Epithelial cell of esophagus (primary cell): ENCODE measurements around the gene SLCO6A1.

Experiments used
- DNase-seq: peaks from one replicate; pipeline ENCODE4 v3.0.0; 2010; ENCODE audit warnings: low read depth
- H3K4me3 ChIP-seq: 2 replicates; pipeline ENCODE4 v1.5.1; 2011; ENCODE audit warnings: mild to moderate bottlenecking, low read length, control low read depth
- TF ChIP-seq, protein P1 (sequence below): IDR thresholded peaks from 2 replicates; pipeline ENCODE4 v1.5.1; 2011; ENCODE audit warnings: low read depth, mild to moderate bottlenecking, low read length, control low read depth, inconsistent platforms; ENCODE audit not compliant: insufficient read depth; ENCODE audit errors: missing control alignments

Gene SLCO6A1

DNA sequence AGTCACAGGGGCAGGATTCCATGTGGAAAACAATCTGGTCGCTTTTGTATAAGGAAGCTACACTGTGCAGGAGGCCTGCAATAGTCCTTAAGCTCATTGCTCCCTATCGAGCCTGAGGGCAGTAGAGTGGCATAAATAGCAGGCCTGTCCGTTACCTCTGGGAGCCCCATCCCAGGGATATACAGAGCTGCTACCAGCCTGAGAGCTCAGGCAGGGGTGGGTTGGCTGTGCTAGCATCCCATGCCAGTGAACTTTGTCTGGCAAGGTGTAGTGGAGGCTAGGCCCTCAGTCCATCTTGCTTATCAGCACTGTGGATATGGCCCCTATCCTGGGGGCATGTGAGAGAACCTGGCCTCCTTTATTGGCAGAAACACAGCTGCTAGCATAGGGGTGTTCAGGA lies 47.7 kb downstream of the SLCO6A1 start:
- TF ChIP-seq, protein P1, sequence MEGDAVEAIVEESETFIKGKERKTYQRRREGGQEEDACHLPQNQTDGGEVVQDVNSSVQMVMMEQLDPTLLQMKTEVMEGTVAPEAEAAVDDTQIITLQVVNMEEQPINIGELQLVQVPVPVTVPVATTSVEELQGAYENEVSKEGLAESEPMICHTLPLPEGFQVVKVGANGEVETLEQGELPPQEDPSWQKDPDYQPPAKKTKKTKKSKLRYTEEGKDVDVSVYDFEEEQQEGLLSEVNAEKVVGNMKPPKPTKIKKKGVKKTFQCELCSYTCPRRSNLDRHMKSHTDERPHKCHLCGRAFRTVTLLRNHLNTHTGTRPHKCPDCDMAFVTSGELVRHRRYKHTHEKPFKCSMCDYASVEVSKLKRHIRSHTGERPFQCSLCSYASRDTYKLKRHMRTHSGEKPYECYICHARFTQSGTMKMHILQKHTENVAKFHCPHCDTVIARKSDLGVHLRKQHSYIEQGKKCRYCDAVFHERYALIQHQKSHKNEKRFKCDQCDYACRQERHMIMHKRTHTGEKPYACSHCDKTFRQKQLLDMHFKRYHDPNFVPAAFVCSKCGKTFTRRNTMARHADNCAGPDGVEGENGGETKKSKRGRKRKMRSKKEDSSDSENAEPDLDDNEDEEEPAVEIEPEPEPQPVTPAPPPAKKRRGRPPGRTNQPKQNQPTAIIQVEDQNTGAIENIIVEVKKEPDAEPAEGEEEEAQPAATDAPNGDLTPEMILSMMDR, result no peak
- no peak for DNase-seq
- H3K4me3 ChIP-seq, result no peak overlapping the region

DNA sequence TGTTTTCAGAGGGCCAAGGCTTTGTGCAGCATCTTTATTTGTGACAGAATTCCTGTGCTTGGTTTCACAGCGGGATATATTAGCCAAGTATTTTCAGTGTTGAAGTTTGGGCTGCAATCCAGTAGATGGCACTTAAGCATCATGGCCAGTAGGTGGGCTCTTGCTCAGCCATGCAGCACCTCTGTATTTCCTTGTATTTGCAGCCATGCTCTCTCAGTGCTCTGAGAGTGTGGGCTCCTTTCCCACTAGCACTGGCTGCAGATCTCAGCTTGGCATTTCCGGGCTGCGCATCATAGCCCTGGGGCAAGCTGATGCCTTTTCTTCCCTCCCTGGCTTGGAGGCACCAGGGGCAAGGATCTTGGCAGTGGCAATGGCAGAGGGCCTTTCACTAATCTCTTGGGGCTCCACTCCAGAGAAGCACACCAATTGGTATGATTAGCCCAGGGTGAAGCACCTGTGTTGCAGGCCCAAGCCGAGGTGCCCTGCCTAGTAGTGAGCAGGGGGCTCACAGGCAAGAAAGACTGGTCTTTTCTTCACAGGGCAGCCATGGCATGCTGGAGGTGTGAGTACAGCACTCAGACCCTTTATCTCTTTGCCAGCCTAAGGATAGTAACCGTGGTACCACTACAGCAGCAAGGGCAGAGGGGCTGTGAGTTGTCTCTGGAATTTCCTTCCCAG lies 48.3 kb downstream of the SLCO6A1 start:
- no peak overlapping the region for H3K4me3 ChIP-seq
- peak; percentile 25 for DNase-seq
- TF ChIP-seq, protein P1, result peak; percentile 8

DNA sequence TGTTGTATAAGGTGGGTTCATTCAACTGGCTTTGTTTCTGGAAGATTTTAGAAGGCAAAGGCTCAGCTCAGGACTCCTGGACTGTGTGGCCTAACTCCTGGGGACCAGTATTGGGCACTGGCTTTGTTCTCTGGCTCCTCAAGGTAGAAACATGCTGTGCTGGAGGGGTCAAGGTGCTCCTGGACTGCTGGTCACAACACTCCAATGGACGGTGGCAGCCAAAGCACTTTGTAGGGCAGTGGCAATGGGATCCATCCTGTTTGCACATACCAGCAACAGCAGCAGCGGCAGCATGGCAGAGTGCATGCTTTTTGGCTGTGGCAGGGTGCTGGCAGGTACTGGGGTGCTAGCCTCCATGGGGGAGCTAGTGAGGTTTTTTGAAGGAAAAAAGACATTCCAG lies 65.3 kb downstream of the SLCO6A1 start:
- TF ChIP-seq, protein P1, result no peak
- H3K4me3 ChIP-seq, result no peak overlapping the region
- no peak for DNase-seq

DNA sequence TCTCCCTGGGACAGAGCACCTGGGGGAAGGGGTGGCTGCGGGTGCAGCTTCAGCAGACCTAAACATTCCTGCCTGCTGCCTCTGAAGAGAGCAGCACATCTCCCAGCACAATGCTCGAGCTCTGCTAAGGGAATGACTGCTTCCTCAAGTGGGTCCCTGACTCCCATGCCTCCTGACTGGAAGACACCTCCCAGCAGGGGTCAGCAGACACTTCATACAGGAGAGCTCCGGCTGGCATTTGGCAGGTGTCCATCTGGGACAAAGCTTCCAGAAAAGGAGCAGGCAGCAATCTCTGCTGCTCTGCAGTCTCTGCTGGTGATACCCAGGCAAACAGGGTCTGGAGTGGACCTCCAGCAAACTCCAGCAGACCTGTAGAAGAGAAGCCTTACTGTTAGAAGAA lies 77.2 kb downstream of the SLCO6A1 start:
- H3K4me3 ChIP-seq, result no peak overlapping the region
- TF ChIP-seq, protein P1, result no peak
- no peak for DNase-seq

DNA sequence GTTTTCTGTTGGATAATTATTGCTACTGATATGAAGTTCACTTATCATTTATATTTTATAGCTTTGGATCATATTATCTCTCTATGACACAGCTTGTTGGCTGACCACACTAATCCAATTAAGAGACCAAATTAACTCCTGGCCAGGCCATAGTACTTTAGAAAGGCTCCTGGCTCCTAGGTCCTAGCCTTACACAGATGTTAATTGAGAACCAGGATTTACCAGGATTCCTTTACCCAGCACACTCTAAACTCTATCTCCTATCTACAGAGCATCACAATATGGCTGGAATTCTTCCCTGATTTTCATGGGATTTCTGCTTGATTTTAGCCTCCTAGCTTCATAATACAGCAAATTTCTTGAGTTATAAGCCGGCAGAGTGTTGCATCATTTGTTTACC lies 80.3 kb downstream of the SLCO6A1 start:
- DNase-seq, result no peak
- TF ChIP-seq, protein P1, result no peak
- no peak overlapping the region for H3K4me3 ChIP-seq

DNA sequence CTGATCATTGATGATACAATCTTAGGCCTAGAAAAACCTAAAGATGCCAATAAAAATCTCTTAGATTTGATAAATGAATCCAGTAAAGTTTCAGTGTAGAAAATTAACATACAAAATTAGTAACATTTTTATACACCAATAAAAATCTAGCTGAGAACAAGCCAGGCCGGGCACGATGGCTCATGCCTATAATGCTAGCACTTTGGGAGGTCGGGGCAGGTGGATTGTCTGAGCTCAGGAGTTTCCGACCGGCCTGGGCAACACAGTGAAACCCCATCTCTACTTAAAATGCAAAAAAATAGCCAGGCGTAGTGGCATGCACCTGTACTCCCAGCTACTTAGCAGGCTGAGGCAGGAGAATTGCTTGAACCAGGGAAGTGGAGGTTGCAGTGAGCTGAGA lies 84.4 kb downstream of the SLCO6A1 start:
- H3K4me3 ChIP-seq, result no peak overlapping the region
- TF ChIP-seq, protein P1, result no peak
- no peak for DNase-seq

DNA sequence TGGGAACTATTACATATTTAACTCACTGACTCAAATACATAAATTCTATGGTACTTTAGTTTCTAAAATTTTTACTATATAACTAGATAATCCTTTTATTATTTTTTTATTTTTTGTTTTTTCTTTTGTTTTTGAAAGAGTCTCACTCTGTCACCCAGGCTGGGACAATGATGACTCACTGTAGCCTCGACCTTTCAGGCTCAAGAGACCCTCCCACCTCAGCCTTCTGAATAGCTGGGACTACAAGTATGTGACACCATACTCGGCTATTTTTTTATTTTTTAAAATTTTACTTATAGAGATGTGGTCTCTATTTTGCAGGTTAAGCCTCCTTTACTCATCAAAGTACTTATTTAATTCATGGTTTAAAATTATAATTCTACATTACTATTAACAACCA lies 110.6 kb downstream of the SLCO6A1 start:
- H3K4me3 ChIP-seq, result no peak overlapping the region
- DNase-seq, result no peak
- TF ChIP-seq, protein P1, result no peak
